GM12865 (cell line): Measurements from ENCODE around the gene HOXB8.

Source experiments
- DNase-seq: peaks from one replicate; pipeline ENCODE4 v3.0.0; 2010; ENCODE audit warnings: low read depth
- H3K4me3 ChIP-seq: 2 replicates; pipeline ENCODE4 v1.5.1; 2011; ENCODE audit warnings: mild to moderate bottlenecking, low read depth, low read length, control low read depth
- TF ChIP-seq, protein P1 (sequence below): IDR thresholded peaks from 2 replicates; pipeline ENCODE4 v1.5.1; 2011; ENCODE audit warnings: low read length, control low read depth, low read depth, inconsistent platforms; ENCODE audit not compliant: insufficient read depth; ENCODE audit errors: missing control alignments

The HOXB8 gene

DNA sequence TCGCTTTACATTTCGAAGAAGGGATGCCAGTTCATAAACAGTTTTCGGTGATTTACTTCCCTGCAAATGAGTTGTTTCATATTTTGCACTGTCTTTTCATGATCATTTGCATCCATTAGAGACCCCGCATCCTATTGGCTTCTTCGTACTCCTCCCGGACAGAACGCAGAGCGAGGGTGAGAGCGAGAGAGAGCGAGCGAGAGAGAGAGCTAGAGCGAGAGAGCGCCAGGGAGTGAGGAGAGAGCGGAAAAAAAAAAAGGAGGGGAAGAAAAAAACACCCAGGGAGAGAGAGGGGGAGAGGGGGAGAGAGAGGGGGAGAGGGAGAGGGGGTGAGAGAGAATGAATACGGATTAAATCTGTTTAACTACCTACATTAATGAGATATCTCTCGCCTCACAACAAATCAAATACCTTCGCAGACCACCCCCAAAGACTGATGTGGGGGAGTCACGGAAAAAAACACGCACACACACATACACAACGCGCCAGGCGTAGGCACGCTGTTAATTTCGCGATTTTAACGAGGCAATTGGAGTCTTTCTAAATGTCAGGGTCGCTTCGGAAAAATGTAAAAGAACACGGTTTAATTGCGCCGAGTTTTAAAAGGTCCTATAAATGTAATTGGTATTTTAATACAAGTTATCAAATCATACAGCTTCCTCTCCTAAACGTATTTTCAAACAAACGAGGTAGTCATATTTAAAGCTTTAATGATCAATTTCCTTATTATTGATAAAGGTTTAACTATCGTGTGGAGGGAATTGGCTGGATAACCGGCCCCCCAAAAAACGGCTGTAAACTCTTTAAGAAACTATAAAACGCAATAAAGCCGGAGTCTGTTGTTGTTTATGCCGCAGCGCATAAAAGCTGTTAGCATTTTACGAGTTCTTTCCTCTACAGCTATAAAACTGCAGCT, at the start of gene HOXB8:
Gene HOXB8 (minus strand): TSS at position 246 of the 916 bp plus-strand sequence. CDS start 588 bp downstream, outside the sequence.
- TF ChIP-seq, protein P1, sequence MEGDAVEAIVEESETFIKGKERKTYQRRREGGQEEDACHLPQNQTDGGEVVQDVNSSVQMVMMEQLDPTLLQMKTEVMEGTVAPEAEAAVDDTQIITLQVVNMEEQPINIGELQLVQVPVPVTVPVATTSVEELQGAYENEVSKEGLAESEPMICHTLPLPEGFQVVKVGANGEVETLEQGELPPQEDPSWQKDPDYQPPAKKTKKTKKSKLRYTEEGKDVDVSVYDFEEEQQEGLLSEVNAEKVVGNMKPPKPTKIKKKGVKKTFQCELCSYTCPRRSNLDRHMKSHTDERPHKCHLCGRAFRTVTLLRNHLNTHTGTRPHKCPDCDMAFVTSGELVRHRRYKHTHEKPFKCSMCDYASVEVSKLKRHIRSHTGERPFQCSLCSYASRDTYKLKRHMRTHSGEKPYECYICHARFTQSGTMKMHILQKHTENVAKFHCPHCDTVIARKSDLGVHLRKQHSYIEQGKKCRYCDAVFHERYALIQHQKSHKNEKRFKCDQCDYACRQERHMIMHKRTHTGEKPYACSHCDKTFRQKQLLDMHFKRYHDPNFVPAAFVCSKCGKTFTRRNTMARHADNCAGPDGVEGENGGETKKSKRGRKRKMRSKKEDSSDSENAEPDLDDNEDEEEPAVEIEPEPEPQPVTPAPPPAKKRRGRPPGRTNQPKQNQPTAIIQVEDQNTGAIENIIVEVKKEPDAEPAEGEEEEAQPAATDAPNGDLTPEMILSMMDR, result no peak
- no peak for DNase-seq
- H3K4me3 ChIP-seq, result no peak within 1 kb of the TSS

DNA sequence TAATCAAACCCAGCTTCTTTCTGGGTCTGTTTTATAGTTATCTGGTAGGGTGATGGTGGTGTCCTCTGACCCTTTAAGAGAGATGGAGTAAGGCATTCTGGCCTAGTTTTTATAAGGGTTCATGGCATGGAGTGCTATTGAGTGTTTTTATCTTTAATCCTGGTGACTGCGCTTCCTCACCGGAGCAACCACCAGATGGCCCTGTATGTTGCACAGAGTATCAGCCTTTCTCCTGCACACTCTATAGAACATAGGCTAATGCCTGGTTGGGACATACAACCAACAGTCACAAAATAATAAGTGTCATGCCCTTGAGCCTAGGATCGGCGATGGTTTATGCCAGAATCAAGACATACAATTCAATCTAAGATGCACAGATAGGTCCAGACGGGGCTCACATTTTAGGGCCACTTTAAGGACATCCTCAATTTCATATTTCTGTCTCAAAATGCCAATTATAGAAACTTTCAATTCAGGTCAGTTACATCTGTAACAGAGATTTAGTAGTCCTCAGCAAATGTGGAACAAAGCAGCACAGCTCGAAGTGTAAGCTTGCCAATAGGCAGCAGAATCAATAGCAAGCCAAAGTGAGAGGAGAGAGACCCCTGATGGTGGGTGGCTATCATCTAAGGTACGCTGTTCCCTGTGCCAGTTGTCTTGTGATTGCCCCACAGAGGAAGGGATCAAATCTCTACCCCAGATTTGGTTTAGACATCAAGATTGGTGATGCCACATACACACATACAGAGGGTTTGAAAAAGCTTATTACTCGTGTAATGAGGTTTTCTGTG, 48.2 kb upstream of the HOXB8 start:
- no peak overlapping the region for H3K4me3 ChIP-seq
- DNase-seq, result no peak
- TF ChIP-seq, protein P1, result no peak

DNA sequence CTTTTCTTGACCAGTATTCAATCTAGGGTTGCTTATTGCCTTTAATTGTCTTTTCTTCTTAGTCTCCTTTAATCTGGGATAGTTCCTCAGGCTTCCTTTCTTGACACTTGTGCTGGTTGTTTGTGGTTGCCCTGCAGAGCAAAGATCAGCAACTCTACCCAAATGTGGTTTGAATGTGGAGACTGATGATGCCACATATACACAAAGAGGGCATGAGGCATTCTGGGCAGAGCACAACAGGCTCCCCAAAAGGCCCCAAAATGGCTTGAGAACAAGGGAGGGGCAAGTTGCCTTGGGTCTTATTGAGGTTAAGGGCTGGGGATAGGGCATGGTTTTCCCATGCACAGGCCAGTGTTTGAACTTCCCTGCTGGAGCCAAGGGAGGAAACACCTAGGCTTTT, 40.8 kb upstream of the HOXB8 start:
- DNase-seq, result no peak
- H3K4me3 ChIP-seq, result no peak overlapping the region
- TF ChIP-seq, protein P1, result no peak

DNA sequence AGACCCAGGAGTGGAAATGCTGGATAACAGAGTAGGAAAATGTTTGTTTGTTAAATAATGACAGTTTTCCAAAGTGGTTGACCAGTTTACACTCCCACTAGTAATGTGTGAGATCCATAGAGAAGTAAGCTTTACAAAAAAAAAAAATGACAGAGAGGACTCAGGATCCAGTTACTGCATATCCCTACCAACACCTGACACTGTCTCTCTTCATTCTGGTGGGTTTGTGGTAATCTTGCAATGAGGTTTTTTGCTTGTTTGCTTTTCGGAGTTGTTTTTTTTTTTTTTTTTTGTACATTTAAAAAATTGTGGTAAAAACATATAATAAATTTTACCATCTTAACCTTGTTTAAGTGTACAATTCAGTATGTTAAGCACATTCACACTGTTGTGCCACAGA, 34.6 kb upstream of the HOXB8 start:
- no peak for DNase-seq
- no peak overlapping the region for H3K4me3 ChIP-seq
- TF ChIP-seq, protein P1, result no peak

DNA sequence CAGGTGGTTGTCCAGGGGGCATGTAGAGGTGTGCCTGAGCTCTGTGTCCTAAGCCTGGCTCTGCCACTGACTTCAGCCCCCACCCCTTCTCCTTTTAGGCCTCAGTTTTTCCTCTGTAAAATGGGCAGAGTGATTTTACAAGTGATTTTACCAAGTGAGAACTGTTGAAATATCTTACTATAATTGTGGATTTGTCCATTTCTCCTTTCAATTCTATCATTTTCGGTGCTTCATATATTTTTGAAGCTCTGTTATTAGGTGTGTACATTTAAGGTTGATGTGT, 32.8 kb upstream of the HOXB8 start:
- TF ChIP-seq, protein P1, result no peak
- peak overlapping the region; percentile 57 for H3K4me3 ChIP-seq

DNA sequence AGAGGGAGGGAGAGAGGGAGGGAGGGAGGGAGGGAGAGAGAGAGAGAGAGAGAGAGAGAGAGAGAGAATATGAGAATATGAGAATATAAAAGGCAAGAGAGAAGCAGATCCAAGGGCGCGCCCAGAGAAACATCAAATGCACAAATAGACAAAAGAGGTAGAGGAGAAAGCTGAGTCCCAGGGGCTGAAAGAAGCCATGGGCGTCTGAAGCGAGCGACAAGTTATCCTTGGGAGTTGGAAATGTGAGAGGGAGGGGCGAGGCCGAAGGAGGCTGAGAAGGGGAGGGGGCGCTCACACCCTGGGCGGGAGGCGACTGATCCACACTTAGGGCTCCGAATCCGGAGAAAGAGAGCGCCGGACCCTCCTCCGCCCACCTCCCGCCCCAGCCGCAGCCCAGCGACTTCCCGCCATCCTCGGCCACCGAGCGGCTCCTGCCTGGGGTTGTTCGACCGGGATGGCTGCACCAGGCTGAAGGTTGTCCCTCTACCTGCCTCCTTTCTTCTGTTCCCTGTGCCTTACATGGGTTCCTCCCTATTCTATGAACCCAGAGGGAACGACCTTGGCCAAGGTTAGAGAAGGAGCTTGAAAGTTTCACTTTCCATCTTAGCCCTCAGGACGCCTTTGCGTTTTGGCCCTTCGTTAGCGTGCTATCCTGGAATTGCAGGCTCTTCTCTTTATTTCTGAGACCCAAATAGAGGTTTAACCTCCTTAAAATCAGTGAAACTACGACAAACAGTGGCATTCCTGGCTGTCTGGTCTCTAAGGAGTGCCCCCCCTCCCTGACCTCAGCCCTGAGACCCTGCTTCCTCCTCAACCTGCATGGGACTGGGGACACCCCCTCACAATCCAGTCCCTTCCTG, 32.2 kb upstream of the HOXB8 start:
- TF ChIP-seq, protein P1, result no peak
- peak; percentile 34 for DNase-seq

More for the DNA sequence above, 32.8 kb upstream of the HOXB8 start:
- DNase-seq, result no peak

More for the DNA sequence above, 32.2 kb upstream of the HOXB8 start:
- H3K4me3 ChIP-seq, result peak overlapping the region; percentile 57
